Measurements from ENCODE around the gene DCBLD1.

The DCBLD1 gene

GRCh38 chr6:117473401-117473800 lies 9.1 kb upstream of the DCBLD1 start:
- no peak for DNase-seq

DNA sequence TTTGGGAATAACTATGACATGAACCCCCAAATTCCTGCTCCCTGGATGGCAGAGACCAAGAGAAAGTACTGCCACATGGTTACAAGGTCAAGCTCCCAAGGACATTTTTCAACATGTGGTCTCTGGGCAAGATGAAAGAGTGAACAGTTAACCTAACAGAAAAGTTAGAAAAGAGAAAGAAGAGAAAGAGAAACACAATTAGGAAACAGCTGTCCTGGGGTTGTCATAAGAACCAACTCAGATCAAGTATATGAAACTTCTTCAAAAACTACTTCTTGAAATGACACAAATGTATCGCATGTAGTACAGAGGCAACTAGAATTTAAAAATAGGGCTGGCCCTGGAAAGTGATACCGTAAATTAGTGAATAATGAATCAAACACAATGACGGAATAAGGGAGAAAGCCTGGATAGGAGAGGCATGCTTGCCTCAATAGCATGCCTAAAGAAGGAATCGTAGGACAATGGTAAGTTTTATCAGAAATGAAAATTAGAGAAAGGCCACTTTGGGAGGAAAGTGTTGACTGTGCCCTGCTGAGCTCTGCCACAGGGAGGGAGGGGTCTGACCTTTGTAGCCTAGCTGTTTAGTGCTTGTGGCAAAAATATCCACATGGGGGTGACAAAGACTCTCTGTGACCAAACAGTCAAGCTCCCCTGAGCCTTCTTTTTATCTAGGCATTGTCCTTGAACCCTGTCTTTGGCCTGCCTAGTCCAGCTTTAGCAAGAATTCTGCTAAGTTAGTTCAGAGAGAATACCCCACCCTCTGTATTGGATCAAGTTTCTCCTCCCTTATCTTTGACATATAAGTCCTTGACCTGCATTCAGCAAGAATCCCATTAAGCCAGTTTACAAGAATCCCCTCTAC lies 4.3 kb upstream of the DCBLD1 start:
- DNase-seq, result peak; percentile 69

GRCh38 chr6:117478853-117479231 lies 3.6 kb upstream of the DCBLD1 start:
- no peak for DNase-seq

GRCh38 chr6:117480651-117481050 lies 1.8 kb upstream of the DCBLD1 start:
- DNase-seq, result no peak

DNA sequence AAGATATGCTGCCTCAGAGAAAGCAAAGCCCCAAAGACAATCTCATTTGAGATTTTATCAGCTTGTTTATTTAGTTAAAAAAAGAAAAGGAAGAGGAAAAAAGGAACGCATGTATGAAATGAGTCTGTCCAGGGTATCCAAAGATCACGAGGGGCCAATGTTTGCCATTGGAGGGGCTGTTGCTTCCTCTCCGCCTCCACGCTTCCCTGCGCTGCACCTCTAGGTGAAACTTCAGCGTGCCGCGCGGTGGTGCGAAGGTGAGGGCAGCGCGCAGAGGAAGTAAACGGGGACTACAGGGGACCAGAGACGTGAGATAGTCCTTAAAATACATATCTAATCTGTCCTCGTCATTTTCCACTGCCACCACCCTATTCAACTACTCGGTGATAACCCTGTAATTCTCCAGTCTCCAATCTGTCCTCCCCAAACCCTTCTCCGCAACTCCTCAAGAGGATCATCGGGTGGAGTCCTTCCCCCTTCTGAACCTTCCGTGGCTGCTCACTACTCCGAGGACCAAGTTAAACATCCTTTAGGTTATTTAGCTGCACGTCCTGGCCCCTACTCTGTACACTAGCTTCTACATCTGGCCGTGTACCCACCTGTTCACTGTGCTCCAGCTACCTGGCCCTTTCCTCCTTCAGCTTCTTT lies 1.1 kb upstream of the DCBLD1 start:
- peak; percentile 11 for DNase-seq

- DNase-seq, result no peak
Measured at GRCh38 chr6:117481926-117482239, 591 bp upstream of the DCBLD1 start.

DNA sequence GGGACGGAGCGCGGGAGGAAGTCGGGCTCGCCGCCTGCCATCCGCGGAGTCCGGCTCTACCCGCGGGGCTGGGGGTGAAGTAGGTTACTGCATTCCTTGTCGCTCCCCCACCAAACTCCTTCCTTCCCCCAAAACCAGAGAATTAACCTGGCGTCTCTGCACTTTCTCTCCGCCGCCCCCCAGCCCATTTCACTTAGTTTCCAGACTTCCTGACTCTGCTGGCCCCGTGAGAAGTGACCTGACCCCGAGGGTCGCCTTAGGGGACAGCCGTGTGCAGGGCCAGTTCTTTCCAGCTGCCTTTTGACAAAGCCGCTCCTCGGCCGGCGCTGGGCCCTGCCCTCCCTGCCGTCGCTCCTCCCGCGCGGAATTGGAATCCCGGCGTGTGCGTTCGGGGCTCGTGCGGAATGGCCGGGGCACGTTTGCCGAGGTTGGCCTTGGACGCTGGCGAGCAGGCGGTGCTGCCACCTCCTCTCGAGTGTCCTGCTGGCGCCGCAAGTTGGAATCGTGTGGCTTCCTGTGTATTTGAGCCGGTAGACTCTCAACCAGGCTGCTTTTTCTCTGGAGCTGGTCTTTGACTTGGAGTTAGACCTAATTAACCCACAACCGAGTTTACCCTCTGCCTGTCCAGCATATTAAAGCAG lies 650 bp downstream of the DCBLD1 start:
- DNase-seq, result peak; percentile 39

- DNase-seq, result peak; percentile 49
Measured at GRCh38 chr6:117483645-117484016, 1.2 kb downstream of the DCBLD1 start.

- DNase-seq, result no peak
Measured at GRCh38 chr6:117484052-117484646, 1.7 kb downstream of the DCBLD1 start.

GRCh38 chr6:117485433-117485832 lies 3.0 kb downstream of the DCBLD1 start:
- DNase-seq, result no peak

DNA sequence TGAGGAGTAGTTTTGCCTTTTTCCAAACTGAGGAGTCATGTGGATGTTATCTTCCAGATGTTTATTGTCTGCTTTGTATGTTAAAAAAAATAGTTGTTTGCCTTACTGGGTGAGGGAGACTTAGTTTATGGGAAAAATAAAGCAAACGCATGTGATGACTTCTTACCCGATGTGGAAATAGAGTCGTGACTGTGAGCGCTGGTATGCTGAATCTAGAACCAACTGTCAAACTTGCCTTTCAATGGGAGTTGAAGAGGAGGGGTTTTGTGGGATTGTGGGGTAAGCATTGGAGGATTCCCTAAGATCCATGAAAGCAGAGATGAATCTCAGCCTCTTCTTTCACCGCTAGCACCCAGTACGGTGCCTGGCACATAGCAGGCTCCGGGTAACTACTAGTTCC lies 5.3 kb downstream of the DCBLD1 start:
- no peak for DNase-seq

- no peak for DNase-seq
Measured at GRCh38 chr6:117489003-117489402, 6.5 kb downstream of the DCBLD1 start.

DNA sequence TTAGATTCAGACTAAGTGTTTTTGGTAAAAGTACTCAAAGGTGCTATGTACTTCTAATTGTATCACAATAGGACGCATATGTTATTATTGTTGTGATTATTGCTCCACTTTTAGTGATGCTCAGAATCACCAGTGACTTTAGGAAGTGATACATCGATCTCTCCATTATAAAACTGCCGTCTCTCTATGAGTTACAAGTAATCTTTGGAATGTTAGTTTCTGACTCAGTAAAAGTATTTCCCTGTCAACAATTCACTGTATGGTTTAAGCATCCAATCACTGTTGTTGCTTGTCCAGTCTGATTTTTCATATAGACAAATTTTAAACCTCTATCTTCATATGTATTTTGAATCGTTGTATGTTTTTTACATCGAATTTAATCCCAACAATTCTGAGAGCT lies 9.4 kb downstream of the DCBLD1 start:
- no peak for DNase-seq

GRCh38 chr6:117493470-117493869 lies 11.0 kb downstream of the DCBLD1 start:
- no peak for DNase-seq

GRCh38 chr6:117494283-117494682 lies 11.8 kb downstream of the DCBLD1 start:
- DNase-seq, result peak; percentile 33

GRCh38 chr6:117494694-117495318 lies 12.3 kb downstream of the DCBLD1 start:
- DNase-seq, result peak; percentile 24

GRCh38 chr6:117495425-117495824 lies 13.0 kb downstream of the DCBLD1 start:
- no peak for DNase-seq

GRCh38 chr6:117495869-117496268 lies 13.4 kb downstream of the DCBLD1 start:
- no peak for DNase-seq

DNA sequence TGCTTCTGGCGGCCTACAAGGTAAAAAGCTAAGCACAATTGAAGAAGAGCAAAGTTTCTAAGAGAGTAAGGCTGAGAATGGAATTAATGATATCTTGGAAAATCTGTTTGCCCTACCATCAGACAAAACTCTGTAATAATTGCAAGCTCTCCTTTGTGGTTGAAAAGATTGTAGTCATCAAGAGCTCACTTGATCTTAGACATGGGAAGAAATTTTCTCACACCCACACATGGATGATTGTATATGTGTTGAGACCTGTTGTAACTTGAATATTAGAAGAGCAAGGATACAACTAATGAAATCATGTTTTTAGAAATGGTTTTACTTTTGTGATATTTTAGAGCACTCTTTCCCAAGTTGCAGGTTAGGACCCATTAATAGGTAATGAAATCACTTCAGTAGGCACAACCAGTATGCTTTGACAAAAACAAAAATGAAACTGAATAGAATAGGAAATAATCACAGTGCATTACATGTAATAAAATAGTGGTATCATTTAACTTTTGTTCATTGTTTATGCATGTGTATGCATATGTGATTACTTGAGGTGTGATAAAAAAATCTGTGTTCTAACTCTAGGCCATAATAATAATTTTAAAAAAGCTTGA lies 14.0 kb downstream of the DCBLD1 start:
- no peak for DNase-seq

- DNase-seq, result no peak
Measured at GRCh38 chr6:117497237-117497636, 14.8 kb downstream of the DCBLD1 start.

DNA sequence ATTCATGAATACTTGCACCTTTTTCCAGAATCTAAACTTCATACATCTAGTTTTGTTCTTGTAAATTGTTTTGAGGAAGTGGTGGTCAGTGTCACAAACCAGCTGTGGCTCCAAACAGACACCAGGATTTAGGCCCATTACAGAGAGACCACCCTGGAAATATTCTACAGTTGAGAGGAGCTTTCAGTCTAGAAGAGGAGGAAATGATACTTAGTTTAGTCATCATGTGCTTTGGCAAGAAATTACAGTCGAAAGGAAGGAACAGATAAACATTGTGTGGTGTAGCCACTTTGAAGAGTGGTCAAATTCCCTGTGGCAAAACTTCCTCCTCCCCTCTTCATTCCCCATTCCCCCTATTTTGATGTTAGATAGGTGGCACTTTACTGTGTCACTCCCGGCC lies 15.7 kb downstream of the DCBLD1 start:
- peak; percentile 20 for DNase-seq

GRCh38 chr6:117501722-117502121 lies 19.2 kb downstream of the DCBLD1 start:
- no peak for DNase-seq

DNA sequence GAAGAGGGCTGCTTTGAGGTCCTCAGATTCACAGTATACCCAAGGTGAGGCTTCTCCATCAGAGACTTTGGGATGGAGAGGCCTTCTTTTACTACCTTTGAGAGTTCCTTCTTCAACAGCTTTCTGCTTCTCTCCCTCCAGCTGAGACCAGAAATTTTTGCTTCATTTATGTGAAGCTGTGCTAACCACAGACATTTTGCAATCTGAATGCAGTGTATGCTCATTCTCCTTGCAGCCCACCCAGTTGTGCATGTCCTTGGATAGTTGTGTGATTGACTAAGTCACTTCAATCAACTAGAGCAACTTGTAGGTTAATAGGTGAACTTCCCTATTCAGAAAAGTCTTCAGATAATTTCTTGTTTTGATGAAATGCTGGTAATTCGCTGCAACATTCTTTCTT lies 20.1 kb downstream of the DCBLD1 start:
- DNase-seq, result no peak

Data from hematopoietic multipotent progenitor cell treated with erythropoietin and hydrocortisone succinate and interleukin-3 and kit ligand, for 6 days (in vitro differentiated cells).